Measurements from ENCODE around the gene ARHGEF2.
A peak's percentile ranks its signal among the peaks of the same experiment; 100 is the strongest.

ARHGEF2 gene

GRCh38 chr1:155913969-155914757 is 64.2 kb downstream of the ARHGEF2 start:
- no peak overlapping the region for H3K4me3 ChIP-seq (ENCODE audit: low read depth, low read length)
- no peak for TF ChIP-seq CTCF (IDR thresholded peaks at IDR 0.05; ENCODE audit: control insufficient read depth, extremely low read depth, insufficient read depth)
- no peak for DNase-seq (ENCODE audit: low read depth)

- no peak overlapping the region for H3K4me3 ChIP-seq (ENCODE audit: low read depth, low read length)
- no peak for TF ChIP-seq CTCF (IDR thresholded peaks at IDR 0.05; ENCODE audit: control insufficient read depth, extremely low read depth, insufficient read depth)
- DNase-seq (ENCODE audit: low read depth), result no peak
Observed at GRCh38 chr1:155912056-155912536, 66.3 kb downstream of the ARHGEF2 start.

GRCh38 chr1:155911156-155912055 is 66.9 kb downstream of the ARHGEF2 start, which contains the start of gene RIT1:
Gene RIT1 (minus strand): TSS chr1:155911349. CDS start chr1:155910761, 588 bp downstream.
- 0 out of 2 replicates have a peak, but pooled peaks have one; percentile 10 for TF ChIP-seq CTCF (IDR thresholded peaks at IDR 0.05; ENCODE audit: control insufficient read depth, extremely low read depth, insufficient read depth)
- peak; percentile 46 for DNase-seq (ENCODE audit: low read depth)
- H3K4me3 ChIP-seq (ENCODE audit: low read depth, low read length), result peak within 1 kb of the TSS; percentile 80

GRCh38 chr1:155910621-155911121 is 67.7 kb downstream of the ARHGEF2 start:
- DNase-seq (ENCODE audit: low read depth), result no peak
- peak overlapping the region; percentile 80 for H3K4me3 ChIP-seq (ENCODE audit: low read depth, low read length)
- no peak for TF ChIP-seq CTCF (IDR thresholded peaks at IDR 0.05; ENCODE audit: control insufficient read depth, extremely low read depth, insufficient read depth)

- H3K4me3 ChIP-seq (ENCODE audit: low read depth, low read length), result peak overlapping the region; percentile 80
- no peak for TF ChIP-seq CTCF (IDR thresholded peaks at IDR 0.05; ENCODE audit: control insufficient read depth, extremely low read depth, insufficient read depth)
- DNase-seq (ENCODE audit: low read depth), result peak; percentile 82
Observed at GRCh38 chr1:155909894-155910293, 68.5 kb downstream of the ARHGEF2 start.

- no peak for DNase-seq (ENCODE audit: low read depth)
- TF ChIP-seq CTCF (IDR thresholded peaks at IDR 0.05; ENCODE audit: control insufficient read depth, extremely low read depth, insufficient read depth), result no peak
- H3K4me3 ChIP-seq (ENCODE audit: low read depth, low read length), result no peak overlapping the region
Observed at GRCh38 chr1:155904261-155904660, 74.1 kb downstream of the ARHGEF2 start.

Data from LNCaP clone FGC (cell line).